BLaER1 (cell line): ENCODE results near the gene TMEM248.
"Not testable (repeated sequence)": the region's sequence is repeated elsewhere in the genome, so short reads cannot be mapped to it uniquely, and the experiment has no call there.

Experiments
- H3K27ac ChIP-seq: shearing (Covaris generic); formaldehyde crosslinking; 2 replicates; pipeline ENCODE4 v1.8.1; 2022
- H3K27me3 ChIP-seq: shearing (Covaris generic); formaldehyde crosslinking; 2 replicates; pipeline ENCODE4 v1.8.1; 2022
- H3K36me3 ChIP-seq: shearing (Covaris generic); formaldehyde crosslinking; 2 replicates; pipeline ENCODE4 v1.8.1; 2022
- H3K4me1 ChIP-seq: shearing (Covaris generic); formaldehyde crosslinking; 2 replicates; pipeline ENCODE4 v1.8.1; 2022
- H3K4me2 ChIP-seq: shearing (Covaris generic); formaldehyde crosslinking; 2 replicates; pipeline ENCODE4 v1.8.1; 2022
- H3K4me3 ChIP-seq: shearing (Covaris generic); formaldehyde crosslinking; 2 replicates; pipeline ENCODE4 v1.8.1; 2022
- H3K9ac ChIP-seq: shearing (Covaris generic); formaldehyde crosslinking; 2 replicates; pipeline ENCODE4 v1.8.1; 2022
- H3K9me3 ChIP-seq: shearing (Covaris generic); formaldehyde crosslinking; 2 replicates; pipeline ENCODE4 v1.8.1; 2022
- H4K20me1 ChIP-seq: shearing (Covaris generic); formaldehyde crosslinking; 2 replicates; pipeline ENCODE4 v1.8.1; 2022
- Cebpa-rat ChIP-seq: shearing (Covaris generic); IDR thresholded peaks from 2 replicates; pipeline ENCODE4 v1.8.1; 2022

Gene TMEM248

DNA sequence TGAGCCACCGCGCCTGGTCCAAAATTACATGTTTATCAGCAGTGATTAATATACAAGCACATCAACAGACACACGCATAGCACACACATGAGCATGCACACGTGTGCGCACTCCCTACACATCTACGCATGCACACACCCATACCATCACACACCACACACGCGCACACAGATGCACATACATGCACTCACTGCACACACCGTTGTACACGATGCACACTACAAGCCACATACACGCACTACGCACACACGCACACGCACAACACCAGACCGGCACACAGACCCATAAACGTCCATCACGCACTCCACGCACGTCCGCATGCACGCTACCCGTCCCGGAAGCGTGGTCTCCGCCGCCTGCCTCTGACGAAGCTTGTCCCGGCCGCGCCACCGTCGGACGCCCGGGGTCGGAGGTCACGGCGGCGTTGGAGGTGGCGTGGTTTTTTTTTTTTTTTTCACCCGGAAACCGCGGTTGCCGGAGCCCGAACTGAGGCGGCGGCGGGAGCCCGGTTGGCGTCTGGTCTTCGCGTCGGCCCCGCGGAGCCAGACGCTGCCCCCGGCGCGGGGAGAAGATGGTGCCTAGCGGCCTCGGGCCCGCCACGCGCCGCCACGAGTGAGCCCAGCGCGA, at the start of gene TMEM248:
Gene TMEM248, plus strand, starts transcription at position 457 of the 627 bp plus-strand sequence. CDS start 20,641 bp downstream, outside the sequence.
- TF ChIP-seq Cebpa-rat: no peak
- Histone ChIP-seq H3K27me3 (no peaks in the 10 kb centered on the region), H3K4me2 (peak within 1 kb of the TSS; percentile 91), H3K9ac (peak within 1 kb of the TSS; percentile 95), H3K4me1 (peaks cover 29% of the 10 kb centered on the region), H4K20me1 (peaks cover 41% of the 10 kb centered on the region), H3K27ac (peak within 1 kb of the TSS; percentile 96), H3K4me3 (peak within 1 kb of the TSS; percentile 99), H3K36me3 (peaks cover 32% of the 10 kb centered on the region), H3K9me3 (no peaks in the 10 kb centered on the region)

GRCh38 chr7:66873476-66873875, 47.5 kb upstream of the TMEM248 start:
- H3K4me2 ChIP-seq: no peak overlapping the region
- no peak overlapping the region for H3K9ac ChIP-seq
- H4K20me1 ChIP-seq: no peaks in the 10 kb centered on the region
- H3K9me3 ChIP-seq: no peaks in the 10 kb centered on the region
- H3K27me3 ChIP-seq: no peaks in the 10 kb centered on the region
- H3K4me3 ChIP-seq: no peak overlapping the region
- no peaks in the 10 kb centered on the region for H3K4me1 ChIP-seq
- peaks cover 46% of the 10 kb centered on the region for H3K36me3 ChIP-seq
- no peak overlapping the region for H3K27ac ChIP-seq
- no peak for TF ChIP-seq Cebpa-rat

GRCh38 chr7:66877577-66878300, 43.3 kb upstream of the TMEM248 start:
- peaks cover 37% of the 10 kb centered on the region; the same call in 1 of the 2 replicates for H3K36me3 ChIP-seq
- H3K27ac ChIP-seq: no peak overlapping the region
- H3K4me3 ChIP-seq: no peak overlapping the region
- no peak overlapping the region for H3K9ac ChIP-seq
- H3K27me3 ChIP-seq: no peaks in the 10 kb centered on the region
- H3K4me1 ChIP-seq: no peaks in the 10 kb centered on the region
- no peak for TF ChIP-seq Cebpa-rat
- H4K20me1 ChIP-seq: no peaks in the 10 kb centered on the region
- no peak overlapping the region for H3K4me2 ChIP-seq
- no peaks in the 10 kb centered on the region for H3K9me3 ChIP-seq

DNA sequence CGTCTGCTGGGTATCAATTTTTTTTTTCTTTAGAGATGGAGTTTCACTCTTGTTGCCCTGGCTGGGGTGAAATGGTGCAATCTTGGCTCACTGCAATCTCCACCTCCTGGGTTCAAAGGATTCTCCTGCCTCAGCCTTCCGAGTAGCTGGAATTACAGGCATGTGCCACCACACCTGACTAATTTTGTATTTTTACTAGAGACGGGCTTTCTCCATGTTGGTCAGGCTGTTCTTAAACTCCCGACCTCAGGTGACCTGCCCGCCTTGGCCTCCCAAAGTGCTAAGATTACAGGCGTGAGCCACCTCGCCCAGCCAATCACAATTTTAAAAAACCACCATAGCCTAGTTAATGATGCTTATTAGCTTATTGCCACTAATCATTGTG, 42.7 kb upstream of the TMEM248 start:
- not testable (repeated sequence) for H3K9ac ChIP-seq

DNA sequence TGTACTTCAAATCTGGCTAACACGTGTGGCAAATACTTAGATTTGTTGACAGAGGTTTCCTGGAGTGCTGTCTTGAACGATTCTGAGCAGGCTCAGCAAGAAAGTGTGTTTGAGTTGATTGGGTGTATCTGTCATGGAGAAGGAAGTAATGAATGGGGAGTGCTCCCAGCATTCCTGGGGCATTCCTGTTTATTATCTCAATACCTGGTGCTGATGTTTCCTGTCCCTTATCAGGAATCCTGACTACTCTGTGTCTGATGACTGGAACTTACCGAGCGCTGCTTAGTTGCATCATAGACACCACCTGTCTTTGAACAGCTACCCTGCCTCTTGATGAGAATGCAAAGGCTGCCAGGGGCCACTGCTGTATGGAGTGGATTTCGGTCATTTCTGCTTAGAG, 41.0 kb upstream of the TMEM248 start:
- Histone ChIP-seq H3K4me2 (no peak overlapping the region), H3K4me1 (no peaks in the 10 kb centered on the region), H3K36me3 (peaks cover 50% of the 10 kb centered on the region), H3K9ac (no peak overlapping the region), H3K9me3 (no peaks in the 10 kb centered on the region), H3K4me3 (no peak overlapping the region), H3K27ac (no peak overlapping the region), H3K27me3 (no peaks in the 10 kb centered on the region), H4K20me1 (no peaks in the 10 kb centered on the region)
- no peak for TF ChIP-seq Cebpa-rat

More for the DNA sequence above, 42.7 kb upstream of the TMEM248 start:
- peaks cover 35% of the 10 kb centered on the region for H3K36me3 ChIP-seq
- not testable (repeated sequence) for H3K4me2 ChIP-seq, H3K27me3 ChIP-seq, H3K27ac ChIP-seq, H3K9me3 ChIP-seq, H3K4me3 ChIP-seq, H4K20me1 ChIP-seq, H3K4me1 ChIP-seq

DNA sequence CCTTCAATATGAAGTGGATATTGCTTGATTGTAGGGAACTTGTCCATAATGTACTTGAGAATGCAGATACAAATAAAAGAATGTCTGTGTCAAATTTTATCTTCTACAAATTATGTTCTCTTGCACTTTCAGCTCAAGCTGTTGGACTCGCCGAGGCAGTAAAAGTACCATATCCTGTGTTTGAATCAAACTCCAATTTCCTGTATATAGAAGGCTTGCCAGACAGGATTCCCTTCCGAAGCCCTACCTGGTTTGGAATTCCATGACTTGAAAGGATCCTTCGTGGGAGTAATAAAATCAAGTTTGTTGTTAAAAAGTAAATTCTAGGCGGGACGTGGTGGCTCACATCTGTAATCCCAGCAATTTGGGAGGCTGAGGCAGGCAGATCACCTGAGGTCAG, 40.4 kb upstream of the TMEM248 start:
- not testable (repeated sequence) for H3K4me3 ChIP-seq, H3K9me3 ChIP-seq, H3K4me1 ChIP-seq, H3K27me3 ChIP-seq, H3K27ac ChIP-seq, H3K4me2 ChIP-seq, H4K20me1 ChIP-seq, H3K9ac ChIP-seq
- peaks cover 53% of the 10 kb centered on the region for H3K36me3 ChIP-seq

GRCh38 chr7:66883716-66884115, 37.3 kb upstream of the TMEM248 start:
- Histone ChIP-seq H3K27me3 (no peaks in the 10 kb centered on the region), H3K27ac (no peak overlapping the region), H3K36me3 (peaks cover 65% of the 10 kb centered on the region), H3K9me3 (no peaks in the 10 kb centered on the region), H3K9ac (no peak overlapping the region), H3K4me2 (no peak overlapping the region), H3K4me3 (no peak overlapping the region), H4K20me1 (no peaks in the 10 kb centered on the region), H3K4me1 (peaks cover 9% of the 10 kb centered on the region; the same call in 1 of the 2 replicates)
- TF ChIP-seq Cebpa-rat: no peak

GRCh38 chr7:66884556-66884955, 36.5 kb upstream of the TMEM248 start:
- not testable (repeated sequence) for H4K20me1 ChIP-seq, H3K9ac ChIP-seq, H3K4me3 ChIP-seq, H3K27ac ChIP-seq, H3K9me3 ChIP-seq, H3K4me1 ChIP-seq, H3K4me2 ChIP-seq, H3K27me3 ChIP-seq
- peaks cover 57% of the 10 kb centered on the region for H3K36me3 ChIP-seq

DNA sequence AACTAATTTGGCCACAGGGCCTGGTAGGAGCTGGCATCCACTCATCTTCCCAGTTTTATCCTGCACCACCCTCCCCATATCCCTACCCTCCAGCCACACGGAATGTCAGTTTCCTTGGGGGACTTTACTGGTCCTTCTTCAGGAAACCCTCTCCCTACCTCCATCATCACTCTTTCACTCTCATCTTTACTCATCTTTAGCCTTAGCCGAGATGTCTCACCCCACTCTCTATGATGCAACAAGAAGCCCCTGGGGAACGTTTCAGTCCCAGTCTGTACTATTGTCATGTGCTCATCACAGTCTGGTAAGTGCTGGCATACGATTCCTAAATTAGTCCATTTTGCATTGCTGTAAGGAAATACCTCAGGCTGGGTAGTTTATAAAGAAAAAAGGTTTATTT, 34.9 kb upstream of the TMEM248 start:
- TF ChIP-seq Cebpa-rat: no peak
- Histone ChIP-seq H3K9ac (no peak overlapping the region), H3K9me3 (no peaks in the 10 kb centered on the region), H3K36me3 (peaks cover 50% of the 10 kb centered on the region), H3K4me2 (no peak overlapping the region; the same call in 1 of the 2 replicates), H3K4me3 (no peak overlapping the region), H3K27me3 (no peaks in the 10 kb centered on the region), H4K20me1 (no peaks in the 10 kb centered on the region), H3K4me1 (peaks cover 9% of the 10 kb centered on the region; the same call in 1 of the 2 replicates), H3K27ac (no peak overlapping the region)

- H3K9ac ChIP-seq, H3K9me3 ChIP-seq, H3K27ac ChIP-seq, H3K4me2 ChIP-seq, H3K27me3 ChIP-seq, H3K4me1 ChIP-seq, H4K20me1 ChIP-seq, H3K4me3 ChIP-seq: not testable (repeated sequence)
- peaks cover 39% of the 10 kb centered on the region for H3K36me3 ChIP-seq
Observed at GRCh38 chr7:66888223-66888622, 32.8 kb upstream of the TMEM248 start.
